Natural killer cell (primary cell): ENCODE measurements around the gene BCR. TPM values are rescaled to one million over a fixed set of nuclear protein-coding genes. Genes with fewer than 3 reads are reported as not detected.

Source experiments
- ATAC-seq, 3 donors: fragments of 150-1000 bp in 2 of 3; fragments of 200-7000 bp in 1 of 3; cut with Tn5 transposase; 1 replicate in 1 of 3; 2 replicates in 2 of 3; pipeline ENCODE4 v1.10.0; 2021; ENCODE audit warnings: mild to moderate bottlenecking in 2 of 3, moderate library complexity in 2 of 3
- DNase-seq, 2 donors: peaks; one replicate each; pipeline versions ENCODE4 v3.0.0 to v3.0.0-alpha.2; 2013 to 2021; ENCODE audit warnings: mixed read lengths in 1 of 2
- H3K27ac ChIP-seq: one replicate; pipeline ENCODE4 v1.5.1; 2013; ENCODE audit warnings: mild to moderate bottlenecking, low read length
- H3K27me3 ChIP-seq: one replicate; pipeline ENCODE4 v1.6.1; 2013; ENCODE audit warnings: low read length; ENCODE audit not compliant: control insufficient read depth, insufficient read depth
- H3K36me3 ChIP-seq: one replicate; pipeline ENCODE4 v1.6.1; 2013; ENCODE audit warnings: low read length; ENCODE audit not compliant: control insufficient read depth, insufficient read depth
- H3K4me1 ChIP-seq: one replicate; pipeline ENCODE4 v1.6.1; 2013; ENCODE audit warnings: low read length; ENCODE audit not compliant: control insufficient read depth, insufficient read depth
- H3K4me3 ChIP-seq: one replicate; pipeline ENCODE4 v1.5.1; 2013; ENCODE audit warnings: low read length
- H3K9me3 ChIP-seq: one replicate; pipeline ENCODE4 v1.6.1; 2013; ENCODE audit warnings: low read length; ENCODE audit not compliant: control insufficient read depth, insufficient read depth
- H3K27ac Mint-ChIP-seq, 2 donors: one replicate each; pipeline ENCODE4 v1.8.0; 2022; ENCODE audit warnings: mild to moderate bottlenecking in 2 of 2, mixed read lengths in 2 of 2, moderate library complexity in 1 of 2
- H3K27me3 Mint-ChIP-seq, 2 donors: one replicate each; pipeline ENCODE4 v1.8.0; 2022; ENCODE audit warnings: low read depth in 2 of 2, mixed read lengths in 2 of 2
- H3K36me3 Mint-ChIP-seq: one replicate; pipeline ENCODE4 v1.8.0; 2022; ENCODE audit warnings: mixed read lengths
- H3K4me1 Mint-ChIP-seq, 2 donors: one replicate each; pipeline ENCODE4 v1.8.0; 2022; ENCODE audit warnings: mixed read lengths in 2 of 2
- H3K4me3 Mint-ChIP-seq: one replicate; pipeline ENCODE4 v1.8.0; 2022; ENCODE audit warnings: mild to moderate bottlenecking, moderate library complexity, mixed read lengths
- H3K9me3 Mint-ChIP-seq, 2 donors: one replicate each; pipeline ENCODE4 v1.8.0; 2022; ENCODE audit warnings: mixed read lengths in 2 of 2
- CTCF ChIP-seq: fragments of 200-600 bp; IDR thresholded peaks from one replicate; pipeline ENCODE4 v1.8.0; 2022; ENCODE audit warnings: antibody characterized with exemption
- WGBS: methylation state at CpG from one replicate; pipeline ENCODE4 v1.1.7; 2013; ENCODE audit warnings: missing lambda C conversion rate; ENCODE audit not compliant: insufficient coverage; 5-methylcytosine and 5-hydroxymethylcytosine counted together
- intact Hi-C: fragments of 100-400 bp; cut with micrococcal nuclease; formaldehyde crosslinking; loops from one replicate; pipeline ENCODE4 v1.14.2; 2022
- total RNA-seq, 4 donors: library from RNA; stranded (reverse); fragments of 120-200 nt in 1 of 4; gene quantifications; one replicate each; pipeline versions ENCODE4 v1.2.3 to v1.2.4, GENCODE V29; 2013 to 2022

BCR gene
- total RNA-seq, 3 donors from 2014 or later (not counting 1 experiment from before 2014, with no cell fraction given), result 166 to 186 (median 167) TPM

GRCh38 chr22:23157560-23158515 lies 22.5 kb upstream of the BCR start:
- Histone ChIP-seq H3K9me3 (no peaks in the 10 kb centered on the region), H3K4me3 (no peak overlapping the region), H3K27me3 (no peaks in the 10 kb centered on the region), H3K27ac (no peak overlapping the region), H3K36me3 (no peaks in the 10 kb centered on the region), H3K4me1 (peaks cover 15% of the 10 kb centered on the region)
- Mint-ChIP-seq H3K36me3 (no peaks in the 10 kb centered on the region), H3K27ac (no peak overlapping the region), H3K4me3 (no peak overlapping the region), H3K4me1 (peaks cover 8 to 15% of the 10 kb centered on the region in 2 donors), H3K27me3 (no peaks in the 10 kb centered on the region), H3K9me3 (no peaks in the 10 kb centered on the region)
- no peak for TF ChIP-seq CTCF
- 91% methylated on average over 22 of the region's 22 CpGs for WGBS
- DNase-seq (no peak), ATAC-seq (no peak)
- intact Hi-C loops, result no loop called here

- no peak overlapping the region for H3K27ac ChIP-seq
- no peak overlapping the region for H3K4me3 ChIP-seq
- H3K4me3 Mint-ChIP-seq, result no peak overlapping the region
- no peaks in the 10 kb centered on the region for H3K36me3 ChIP-seq
- H3K4me1 Mint-ChIP-seq, result peaks cover 0 to 6% of the 10 kb centered on the region in 2 donors
- H3K4me1 ChIP-seq, result peaks cover 6% of the 10 kb centered on the region
- WGBS, result 92% methylated on average over 14 of the region's 14 CpGs
- no peaks in the 10 kb centered on the region for H3K9me3 ChIP-seq
- H3K27me3 Mint-ChIP-seq, result no peaks in the 10 kb centered on the region
- H3K9me3 Mint-ChIP-seq, result no peaks in the 10 kb centered on the region
- DNase-seq, result no peak
- H3K36me3 Mint-ChIP-seq, result no peaks in the 10 kb centered on the region
- TF ChIP-seq CTCF, result no peak
- no peaks in the 10 kb centered on the region for H3K27me3 ChIP-seq
- intact Hi-C loops, result no loop called here
- H3K27ac Mint-ChIP-seq, result no peak overlapping the region
- no peak for ATAC-seq
Observed at GRCh38 chr22:23158516-23159290, 21.6 kb upstream of the BCR start.

DNA sequence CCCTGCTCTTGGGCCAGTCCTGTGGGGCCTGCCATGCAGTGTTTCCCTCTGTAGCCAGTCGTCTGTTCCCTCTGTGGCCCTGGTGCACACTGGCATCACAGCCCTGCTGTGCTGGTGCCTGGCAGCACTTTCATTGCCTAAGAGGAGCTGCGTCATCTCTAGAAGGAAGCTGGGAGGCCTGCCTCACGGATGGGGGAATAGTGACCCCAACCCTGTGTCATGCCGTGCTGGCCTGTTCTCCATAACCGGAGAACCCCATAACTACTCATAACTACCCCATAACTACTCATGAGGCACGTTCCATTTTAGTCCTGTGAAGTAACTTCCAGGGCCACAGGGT lies 21.0 kb upstream of the BCR start:
- H3K27me3 Mint-ChIP-seq, result no peaks in the 10 kb centered on the region
- Histone ChIP-seq H3K36me3 (no peaks in the 10 kb centered on the region), H3K4me1 (peaks cover under 1% of the 10 kb centered on the region), H3K4me3 (no peak overlapping the region), H3K9me3 (no peaks in the 10 kb centered on the region), H3K27me3 (no peaks in the 10 kb centered on the region), H3K27ac (no peak overlapping the region)
- no peak for ATAC-seq
- TF ChIP-seq CTCF, result no peak
- no peaks in the 10 kb centered on the region for H3K36me3 Mint-ChIP-seq
- H3K4me3 Mint-ChIP-seq, result no peak overlapping the region
- intact Hi-C loops, result no loop called here
- 91% methylated on average over 6 of the region's 6 CpGs for WGBS
- no peaks in the 10 kb centered on the region for H3K9me3 Mint-ChIP-seq
- peaks cover 0 to under 1% of the 10 kb centered on the region in 2 donors for H3K4me1 Mint-ChIP-seq
- DNase-seq, result no peak
- H3K27ac Mint-ChIP-seq, result no peak overlapping the region
